ENCODE measurements around the gene TIMM50. TPM values are rescaled to one million over a fixed set of nuclear protein-coding genes. Genes with fewer than 3 reads are reported as not detected.

The TIMM50 gene
- total and polyA plus RNA-seq, 3 donors from 2014 or later: 80.6 to 130 (median 96.1) TPM

GRCh38 chr19:39470724-39471339 lies 9.8 kb upstream of the TIMM50 start:
- H3K36me3 ChIP-seq (ENCODE audit: low read depth, missing control alignments): no peaks in the 10 kb centered on the region
- H3K27ac ChIP-seq: no peak overlapping the region
- WGBS, 2 donors: 86 to 91% methylated on average over 6 to 7 of the region's 7 CpGs
- H3K4me3 ChIP-seq: no peak overlapping the region
- TF ChIP-seq, protein P1, sequence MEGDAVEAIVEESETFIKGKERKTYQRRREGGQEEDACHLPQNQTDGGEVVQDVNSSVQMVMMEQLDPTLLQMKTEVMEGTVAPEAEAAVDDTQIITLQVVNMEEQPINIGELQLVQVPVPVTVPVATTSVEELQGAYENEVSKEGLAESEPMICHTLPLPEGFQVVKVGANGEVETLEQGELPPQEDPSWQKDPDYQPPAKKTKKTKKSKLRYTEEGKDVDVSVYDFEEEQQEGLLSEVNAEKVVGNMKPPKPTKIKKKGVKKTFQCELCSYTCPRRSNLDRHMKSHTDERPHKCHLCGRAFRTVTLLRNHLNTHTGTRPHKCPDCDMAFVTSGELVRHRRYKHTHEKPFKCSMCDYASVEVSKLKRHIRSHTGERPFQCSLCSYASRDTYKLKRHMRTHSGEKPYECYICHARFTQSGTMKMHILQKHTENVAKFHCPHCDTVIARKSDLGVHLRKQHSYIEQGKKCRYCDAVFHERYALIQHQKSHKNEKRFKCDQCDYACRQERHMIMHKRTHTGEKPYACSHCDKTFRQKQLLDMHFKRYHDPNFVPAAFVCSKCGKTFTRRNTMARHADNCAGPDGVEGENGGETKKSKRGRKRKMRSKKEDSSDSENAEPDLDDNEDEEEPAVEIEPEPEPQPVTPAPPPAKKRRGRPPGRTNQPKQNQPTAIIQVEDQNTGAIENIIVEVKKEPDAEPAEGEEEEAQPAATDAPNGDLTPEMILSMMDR (IDR thresholded peaks at IDR 0.05): no peak
- no peak for TF ChIP-seq POLR2A (IDR thresholded peaks at IDR 0.05)
- no peaks in the 10 kb centered on the region for H3K4me1 ChIP-seq
- no peaks in the 10 kb centered on the region for H3K27me3 ChIP-seq
- no peak for DNase-seq
- H3K9me3 ChIP-seq: no peaks in the 10 kb centered on the region
- intact Hi-C loops (cut with DNase I; ENCODE audit: low total_unique reads): no loop called here

DNA sequence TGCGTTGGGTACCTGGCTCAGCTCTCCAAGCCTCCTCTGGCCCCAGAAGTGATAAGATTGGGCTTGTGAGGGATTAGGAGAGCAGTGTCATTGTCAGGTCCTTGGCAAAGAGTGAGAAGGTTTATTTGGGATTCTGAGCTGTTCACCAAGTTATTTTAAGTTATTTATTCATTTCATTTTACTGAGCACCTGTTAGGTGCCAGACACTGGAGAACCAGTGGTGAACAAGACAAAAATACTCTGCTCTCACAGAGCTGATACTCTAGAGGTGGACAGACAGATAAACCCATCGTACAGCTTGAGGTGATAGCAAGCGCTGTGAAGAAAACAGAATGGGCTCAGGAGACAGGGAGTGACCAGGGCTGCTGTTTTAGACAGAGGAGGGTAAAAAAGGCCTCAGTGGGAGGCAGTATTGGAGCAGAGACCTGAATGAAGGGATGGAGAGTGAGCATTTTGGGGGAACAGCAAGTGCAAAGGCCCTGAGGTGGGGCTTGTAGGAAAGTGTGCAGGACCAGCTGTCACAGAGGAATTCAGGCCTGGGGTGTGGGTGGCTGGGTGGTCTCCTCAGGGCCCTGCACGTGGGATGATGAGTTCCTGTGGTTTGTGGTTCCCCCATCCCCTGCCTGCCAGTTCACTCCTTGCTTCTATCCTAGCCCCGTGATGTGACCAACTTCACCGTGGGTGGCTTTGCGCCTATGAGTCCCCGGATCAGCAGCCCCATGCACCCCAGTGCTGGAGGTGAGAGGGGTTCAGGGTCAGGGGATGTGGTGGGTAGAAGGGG lies 8.7 kb upstream of the TIMM50 start:
- H3K27me3 ChIP-seq: no peaks in the 10 kb centered on the region
- WGBS, 2 donors: 83 to 87% methylated on average over 6 to 8 of the region's 8 CpGs
- H3K9me3 ChIP-seq: no peaks in the 10 kb centered on the region
- H3K4me1 ChIP-seq: no peaks in the 10 kb centered on the region
- TF ChIP-seq, protein P1 (IDR thresholded peaks at IDR 0.05): no peak
- no peak for TF ChIP-seq POLR2A (IDR thresholded peaks at IDR 0.05)
- no peak overlapping the region for H3K4me3 ChIP-seq
- H3K36me3 ChIP-seq (ENCODE audit: low read depth, missing control alignments): no peaks in the 10 kb centered on the region
- intact Hi-C loops (cut with DNase I; ENCODE audit: low total_unique reads): no loop called here
- H3K27ac ChIP-seq: no peak overlapping the region
- DNase-seq: no peak

GRCh38 chr19:39472746-39473442 lies 7.7 kb upstream of the TIMM50 start:
- H3K27ac ChIP-seq: no peak overlapping the region
- WGBS, 2 donors: 86 to 87% methylated on average over 10 to 32 of the region's 32 CpGs
- H3K4me3 ChIP-seq: no peak overlapping the region
- no peaks in the 10 kb centered on the region for H3K27me3 ChIP-seq
- no peaks in the 10 kb centered on the region for H3K9me3 ChIP-seq
- intact Hi-C loops (cut with DNase I; ENCODE audit: low total_unique reads): no loop called here
- H3K4me1 ChIP-seq: no peaks in the 10 kb centered on the region
- TF ChIP-seq POLR2A (IDR thresholded peaks at IDR 0.05): no peak
- TF ChIP-seq, protein P1 (IDR thresholded peaks at IDR 0.05): no peak
- H3K36me3 ChIP-seq (ENCODE audit: low read depth, missing control alignments): no peaks in the 10 kb centered on the region
- DNase-seq: no peak

GRCh38 chr19:39473443-39473960 lies 7.1 kb upstream of the TIMM50 start:
- WGBS, 2 donors: 81 to 86% methylated on average over 4 to 9 of the region's 11 CpGs
- H3K36me3 ChIP-seq (ENCODE audit: low read depth, missing control alignments): no peaks in the 10 kb centered on the region
- intact Hi-C loops (cut with DNase I; ENCODE audit: low total_unique reads): no loop called here

More at GRCh38 chr19:39473443-39473960, 7.1 kb upstream of the TIMM50 start:
- Histone ChIP-seq H3K9me3 (no peaks in the 10 kb centered on the region), H3K4me1 (no peaks in the 10 kb centered on the region), H3K4me3 (no peak overlapping the region), H3K27ac (no peak overlapping the region), H3K27me3 (no peaks in the 10 kb centered on the region)
- DNase-seq: no peak
- no peak for TF ChIP-seq POLR2A (IDR thresholded peaks at IDR 0.05)
- TF ChIP-seq, protein P1 (IDR thresholded peaks at IDR 0.05): no peak

Measured in testis (tissue), 3 donors.